Nephron progenitor cell (in vitro differentiated cells): ENCODE measurements around the gene TPM2.

Experiments used
- DNase-seq: peaks from one replicate; pipeline ENCODE4 v3.0.0; 2021
- H3K27ac Mint-ChIP-seq: 2 replicates; pipeline ENCODE4 v1.8.0; 2021; ENCODE audit warnings: mild to moderate bottlenecking, moderate library complexity, mixed read lengths
- H3K27me3 Mint-ChIP-seq: 2 replicates; pipeline ENCODE4 v1.8.0; 2021; ENCODE audit warnings: mild to moderate bottlenecking, low read depth, mixed read lengths; ENCODE audit not compliant: poor library complexity
- H3K36me3 Mint-ChIP-seq: 2 replicates; pipeline ENCODE4 v1.8.0; 2021; ENCODE audit warnings: low read depth, mixed read lengths
- H3K4me1 Mint-ChIP-seq: 2 replicates; pipeline ENCODE4 v1.8.0; 2021; ENCODE audit warnings: mixed read lengths
- H3K4me3 Mint-ChIP-seq: 2 replicates; pipeline ENCODE4 v1.8.0; 2021; ENCODE audit warnings: mild to moderate bottlenecking, moderate library complexity, mixed read lengths
- H3K9me3 Mint-ChIP-seq: 2 replicates; pipeline ENCODE4 v1.8.0; 2021; ENCODE audit warnings: mild to moderate bottlenecking, moderate library complexity, mixed read lengths
- CTCF ChIP-seq: fragments of 200-600 bp; sonication (generic); IDR thresholded peaks from 2 replicates; pipeline ENCODE4 v1.5.0; 2021; ENCODE audit warnings: antibody characterized with exemption

The TPM2 gene

DNA sequence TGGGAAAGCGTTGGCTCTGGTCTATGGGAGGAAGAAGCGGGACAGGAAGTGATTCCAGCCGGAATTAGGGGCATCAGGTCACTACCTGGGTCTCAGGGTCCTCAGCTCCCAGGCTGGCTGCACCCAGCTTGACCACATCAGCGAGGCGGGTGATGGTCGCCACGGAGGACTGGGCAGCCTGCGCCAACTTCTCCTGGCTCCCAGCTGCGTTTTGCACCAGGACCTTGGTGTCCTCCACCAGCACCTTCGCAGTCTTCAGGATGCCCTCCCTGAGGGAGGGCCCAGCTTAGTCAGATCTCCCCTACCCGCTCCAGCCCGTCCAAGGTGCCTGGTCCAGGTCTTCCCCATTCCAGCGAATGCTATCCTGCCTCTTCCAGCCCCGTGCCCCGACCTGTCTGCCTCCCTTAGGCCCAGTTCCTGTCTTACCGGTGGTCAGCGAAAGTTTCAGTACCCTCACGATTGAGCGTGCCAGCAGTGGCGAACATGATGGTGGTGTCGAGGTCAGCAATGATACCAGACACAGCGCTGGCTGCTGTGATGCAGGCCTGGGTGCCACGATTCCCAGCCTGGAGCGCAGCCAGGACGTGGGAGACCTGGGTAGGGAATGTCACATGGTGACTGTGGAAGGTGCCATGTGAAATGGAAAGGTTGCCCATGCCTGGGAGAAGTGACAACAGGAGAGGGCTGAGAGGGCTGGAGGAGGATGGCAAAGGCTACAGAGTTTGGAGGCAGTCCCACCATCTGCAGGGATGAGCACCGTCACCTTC, 14.4 kb upstream of the TPM2 start:
- Mint-ChIP-seq H3K27me3 (no peaks in the 10 kb centered on the region), H3K4me3 (no peak overlapping the region), H3K4me1 (no peaks in the 10 kb centered on the region), H3K9me3 (no peaks in the 10 kb centered on the region), H3K36me3 (peaks cover 44% of the 10 kb centered on the region), H3K27ac (no peak overlapping the region)
- no peak for TF ChIP-seq CTCF
- DNase-seq, result no peak

DNA sequence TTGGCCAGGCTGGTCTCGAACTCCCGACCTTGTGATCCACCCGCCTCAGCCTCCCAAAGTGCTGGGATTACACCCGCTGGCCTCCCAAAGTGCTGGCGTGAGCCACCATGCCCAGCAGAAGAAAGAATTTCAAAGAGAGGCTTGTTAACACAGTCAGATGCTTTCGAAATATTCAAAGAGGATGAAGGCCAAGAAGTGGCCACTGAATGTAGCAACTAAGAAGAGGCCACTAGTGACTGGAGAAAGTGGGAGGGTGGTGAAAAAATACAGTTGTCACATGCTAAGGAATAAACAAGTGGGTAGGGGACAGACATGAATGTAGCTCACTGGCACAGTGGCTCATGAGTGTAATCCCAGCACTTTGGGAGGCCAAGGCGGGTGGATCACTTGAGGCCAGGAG, 13.0 kb upstream of the TPM2 start:
- Mint-ChIP-seq H3K4me3 (no peak overlapping the region), H3K27ac (no peak overlapping the region), H3K36me3 (peaks cover 33% of the 10 kb centered on the region), H3K4me1 (no peaks in the 10 kb centered on the region), H3K27me3 (no peaks in the 10 kb centered on the region), H3K9me3 (no peaks in the 10 kb centered on the region)
- TF ChIP-seq CTCF, result no peak
- DNase-seq, result no peak

DNA sequence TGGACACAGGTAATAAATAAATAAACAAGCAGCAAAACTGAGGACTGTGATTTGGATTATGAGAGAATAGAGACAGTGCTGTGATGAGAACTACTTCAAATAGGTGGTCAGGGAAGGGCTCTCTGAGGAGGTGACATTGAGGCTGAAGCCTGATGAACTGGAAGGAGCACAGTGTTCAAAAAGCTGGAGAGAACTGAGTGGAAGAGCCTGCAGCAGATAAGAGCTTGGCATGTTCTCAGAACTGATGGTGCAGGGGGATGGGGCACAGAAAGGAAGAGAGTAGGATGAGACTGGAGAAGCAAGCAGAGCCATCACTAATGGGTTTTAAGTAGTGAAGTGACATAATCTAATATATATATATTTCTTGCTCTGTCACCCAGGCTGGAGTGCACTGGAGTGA, 11.2 kb upstream of the TPM2 start:
- H3K27ac Mint-ChIP-seq, result no peak overlapping the region
- TF ChIP-seq CTCF, result no peak
- no peaks in the 10 kb centered on the region for H3K9me3 Mint-ChIP-seq
- no peak for DNase-seq
- no peaks in the 10 kb centered on the region for H3K4me1 Mint-ChIP-seq
- H3K4me3 Mint-ChIP-seq, result no peak overlapping the region
- H3K27me3 Mint-ChIP-seq, result no peaks in the 10 kb centered on the region
- peaks cover 31% of the 10 kb centered on the region for H3K36me3 Mint-ChIP-seq

- Mint-ChIP-seq H3K4me3 (no peak overlapping the region), H3K27me3 (no peaks in the 10 kb centered on the region), H3K4me1 (no peaks in the 10 kb centered on the region), H3K36me3 (peaks cover 25% of the 10 kb centered on the region), H3K27ac (no peak overlapping the region), H3K9me3 (no peaks in the 10 kb centered on the region)
- no peak for DNase-seq
- no peak for TF ChIP-seq CTCF
These were observed 10.3 kb upstream of the TPM2 start for GRCh38 chr9:35700031-35700430.

DNA sequence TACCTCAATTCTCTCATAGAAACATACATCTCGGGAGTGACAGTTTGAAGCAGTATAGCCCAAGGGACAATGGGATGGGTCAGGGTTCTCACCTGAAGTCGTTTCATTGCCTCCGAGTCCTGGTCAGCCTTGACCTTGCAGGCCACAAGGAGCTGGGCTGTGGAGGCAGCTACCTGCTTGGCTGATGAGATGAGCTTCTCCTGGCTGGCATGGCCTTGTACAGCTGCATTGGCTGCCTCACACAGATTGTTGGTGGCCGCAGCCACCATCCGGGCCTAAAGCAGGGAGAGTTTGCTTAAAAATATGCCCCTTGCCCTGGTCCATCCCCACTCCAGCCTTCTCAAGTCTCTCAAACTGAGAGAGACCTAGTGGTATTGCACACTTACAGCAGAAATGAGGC, 8.5 kb upstream of the TPM2 start:
- Mint-ChIP-seq H3K4me1 (no peaks in the 10 kb centered on the region), H3K36me3 (peaks cover 14% of the 10 kb centered on the region), H3K27me3 (no peaks in the 10 kb centered on the region), H3K27ac (no peak overlapping the region), H3K4me3 (no peak overlapping the region), H3K9me3 (no peaks in the 10 kb centered on the region)
- TF ChIP-seq CTCF, result no peak
- no peak for DNase-seq

- Mint-ChIP-seq H3K36me3 (peaks cover 14% of the 10 kb centered on the region), H3K27me3 (no peaks in the 10 kb centered on the region), H3K9me3 (no peaks in the 10 kb centered on the region), H3K4me3 (no peak overlapping the region), H3K27ac (peak overlapping the region; percentile 81), H3K4me1 (no peaks in the 10 kb centered on the region)
- no peak for TF ChIP-seq CTCF
- no peak for DNase-seq
These were observed 7.8 kb upstream of the TPM2 start for GRCh38 chr9:35697486-35697885.
